ENCODE results near the gene TAP2. TPM values are rescaled to one million over a fixed set of nuclear protein-coding genes. Genes with fewer than 3 reads are reported as not detected.

Gene TAP2
- total and polyA plus RNA-seq, 2 experiments from 2014 or later, result 4.9 to 102 TPM

DNA sequence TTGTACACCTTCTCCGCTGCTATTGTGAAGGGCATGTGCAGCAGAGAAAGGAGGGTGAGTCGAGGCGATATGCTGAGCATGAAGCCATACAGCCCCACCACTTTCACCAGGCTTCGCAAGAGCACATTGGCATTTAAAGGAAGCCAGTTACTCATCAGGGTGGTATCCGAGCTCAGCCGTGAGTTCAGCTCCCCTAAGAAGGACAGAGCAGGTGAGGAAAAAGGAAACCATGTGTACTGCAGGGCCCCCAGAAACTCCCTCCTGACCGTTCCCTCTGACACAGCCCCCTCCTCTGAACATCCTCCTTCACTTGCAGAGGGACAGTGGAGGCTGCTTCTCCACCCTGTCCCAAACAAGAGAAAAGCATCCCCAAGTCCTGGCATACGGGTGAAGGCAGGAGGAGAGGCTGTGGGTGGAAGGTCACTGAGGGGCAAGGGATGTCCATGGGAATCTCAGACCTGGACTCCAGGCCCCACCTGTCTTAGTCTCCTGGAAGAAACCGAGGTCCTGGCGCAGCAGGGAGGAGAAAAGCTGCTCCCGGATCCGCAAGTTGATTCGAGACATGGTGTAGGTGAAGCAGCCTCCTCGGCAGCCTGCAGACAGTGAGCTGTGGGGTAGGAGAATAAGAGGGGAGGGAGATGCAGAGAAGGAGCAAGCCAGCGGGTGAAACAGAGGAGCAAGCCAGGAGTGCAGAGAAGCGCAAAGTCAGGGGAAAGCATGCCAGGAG lies 3.2 kb downstream of the TAP2 start:
- H4K20me1 ChIP-seq (replicated peaks; ENCODE audit: insufficient read depth), result 0 out of 2 replicates have a peak, but pooled peaks cover 6% of the 10 kb centered on the region

More for the DNA sequence above, 3.2 kb downstream of the TAP2 start:
- Histone ChIP-seq H3K4me2 (no peak overlapping the region), H3F3A (replicated peaks; ENCODE audit: low read depth) (no peaks in the 10 kb centered on the region), H3K27ac (ENCODE audit: low read depth) (no peak overlapping the region), H3K36me3 (ENCODE audit: insufficient read depth) (no peaks in the 10 kb centered on the region), H3K79me2 (replicated peaks; ENCODE audit: insufficient read depth) (no peaks in the 10 kb centered on the region), H3K4me1 (ENCODE audit: insufficient read depth) (peaks cover 10% of the 10 kb centered on the region; the same call in 1 of the 2 replicates), H2AFZ (no peak overlapping the region), H3K27me3 (ENCODE audit: insufficient read depth) (no peaks in the 10 kb centered on the region), H3K9me2 (ENCODE audit: insufficient read depth) (no peaks in the 10 kb centered on the region), H3K4me3 (no peak overlapping the region)
- Mint-ChIP-seq H3K4me3 (no peak overlapping the region), H3K4me1 (peaks cover 12% of the 10 kb centered on the region), H3K36me3 (ENCODE audit: low read depth) (peaks cover 9% of the 10 kb centered on the region), H3K9me3 (no peaks in the 10 kb centered on the region), H3K27ac (no peak overlapping the region), H3K27me3 (ENCODE audit: insufficient read depth, low read depth, poor library complexity) (peaks cover 7% of the 10 kb centered on the region)
- TF ChIP-seq, protein P1, sequence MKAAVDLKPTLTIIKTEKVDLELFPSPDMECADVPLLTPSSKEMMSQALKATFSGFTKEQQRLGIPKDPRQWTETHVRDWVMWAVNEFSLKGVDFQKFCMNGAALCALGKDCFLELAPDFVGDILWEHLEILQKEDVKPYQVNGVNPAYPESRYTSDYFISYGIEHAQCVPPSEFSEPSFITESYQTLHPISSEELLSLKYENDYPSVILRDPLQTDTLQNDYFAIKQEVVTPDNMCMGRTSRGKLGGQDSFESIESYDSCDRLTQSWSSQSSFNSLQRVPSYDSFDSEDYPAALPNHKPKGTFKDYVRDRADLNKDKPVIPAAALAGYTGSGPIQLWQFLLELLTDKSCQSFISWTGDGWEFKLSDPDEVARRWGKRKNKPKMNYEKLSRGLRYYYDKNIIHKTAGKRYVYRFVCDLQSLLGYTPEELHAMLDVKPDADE (IDR thresholded peaks at IDR 0.05), result no peak
- TF ChIP-seq ZNF331 (CRISPR knock-in tag; IDR thresholded peaks at IDR 0.05; ENCODE audit: low read depth) (no peak), ZNF114 (CRISPR knock-in tag; IDR thresholded peaks at IDR 0.05) (no peak), JUNB (IDR thresholded peaks at IDR 0.05; ENCODE audit: unreplicated experiment) (no peak), CREB1 (CRISPR knock-in tag; IDR thresholded peaks at IDR 0.05; ENCODE audit: low read depth) (no peak), EZH2 (IDR thresholded peaks at IDR 0.05; ENCODE audit: low read depth, unreplicated experiment) (no peak), ZNF462 (CRISPR knock-in tag; IDR thresholded peaks at IDR 0.05) (no peak), POLR2AphosphoS5 (IDR thresholded peaks at IDR 0.05; ENCODE audit: low read depth) (no peak), EZH2phosphoT487 (IDR thresholded peaks at IDR 0.05; ENCODE audit: unreplicated experiment) (no peak), STAT1 (IDR thresholded peaks at IDR 0.05; ENCODE audit: unreplicated experiment) (no peak), NANOG (IDR thresholded peaks at IDR 0.05; ENCODE audit: borderline replicate concordance) (no peak)
- TF ChIP-seq, protein P2, sequence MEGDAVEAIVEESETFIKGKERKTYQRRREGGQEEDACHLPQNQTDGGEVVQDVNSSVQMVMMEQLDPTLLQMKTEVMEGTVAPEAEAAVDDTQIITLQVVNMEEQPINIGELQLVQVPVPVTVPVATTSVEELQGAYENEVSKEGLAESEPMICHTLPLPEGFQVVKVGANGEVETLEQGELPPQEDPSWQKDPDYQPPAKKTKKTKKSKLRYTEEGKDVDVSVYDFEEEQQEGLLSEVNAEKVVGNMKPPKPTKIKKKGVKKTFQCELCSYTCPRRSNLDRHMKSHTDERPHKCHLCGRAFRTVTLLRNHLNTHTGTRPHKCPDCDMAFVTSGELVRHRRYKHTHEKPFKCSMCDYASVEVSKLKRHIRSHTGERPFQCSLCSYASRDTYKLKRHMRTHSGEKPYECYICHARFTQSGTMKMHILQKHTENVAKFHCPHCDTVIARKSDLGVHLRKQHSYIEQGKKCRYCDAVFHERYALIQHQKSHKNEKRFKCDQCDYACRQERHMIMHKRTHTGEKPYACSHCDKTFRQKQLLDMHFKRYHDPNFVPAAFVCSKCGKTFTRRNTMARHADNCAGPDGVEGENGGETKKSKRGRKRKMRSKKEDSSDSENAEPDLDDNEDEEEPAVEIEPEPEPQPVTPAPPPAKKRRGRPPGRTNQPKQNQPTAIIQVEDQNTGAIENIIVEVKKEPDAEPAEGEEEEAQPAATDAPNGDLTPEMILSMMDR (conservative IDR thresholded peaks at IDR 0.05; ENCODE audit: low read depth in 2 of 2), result no peak
- TF ChIP-seq, protein P3, sequence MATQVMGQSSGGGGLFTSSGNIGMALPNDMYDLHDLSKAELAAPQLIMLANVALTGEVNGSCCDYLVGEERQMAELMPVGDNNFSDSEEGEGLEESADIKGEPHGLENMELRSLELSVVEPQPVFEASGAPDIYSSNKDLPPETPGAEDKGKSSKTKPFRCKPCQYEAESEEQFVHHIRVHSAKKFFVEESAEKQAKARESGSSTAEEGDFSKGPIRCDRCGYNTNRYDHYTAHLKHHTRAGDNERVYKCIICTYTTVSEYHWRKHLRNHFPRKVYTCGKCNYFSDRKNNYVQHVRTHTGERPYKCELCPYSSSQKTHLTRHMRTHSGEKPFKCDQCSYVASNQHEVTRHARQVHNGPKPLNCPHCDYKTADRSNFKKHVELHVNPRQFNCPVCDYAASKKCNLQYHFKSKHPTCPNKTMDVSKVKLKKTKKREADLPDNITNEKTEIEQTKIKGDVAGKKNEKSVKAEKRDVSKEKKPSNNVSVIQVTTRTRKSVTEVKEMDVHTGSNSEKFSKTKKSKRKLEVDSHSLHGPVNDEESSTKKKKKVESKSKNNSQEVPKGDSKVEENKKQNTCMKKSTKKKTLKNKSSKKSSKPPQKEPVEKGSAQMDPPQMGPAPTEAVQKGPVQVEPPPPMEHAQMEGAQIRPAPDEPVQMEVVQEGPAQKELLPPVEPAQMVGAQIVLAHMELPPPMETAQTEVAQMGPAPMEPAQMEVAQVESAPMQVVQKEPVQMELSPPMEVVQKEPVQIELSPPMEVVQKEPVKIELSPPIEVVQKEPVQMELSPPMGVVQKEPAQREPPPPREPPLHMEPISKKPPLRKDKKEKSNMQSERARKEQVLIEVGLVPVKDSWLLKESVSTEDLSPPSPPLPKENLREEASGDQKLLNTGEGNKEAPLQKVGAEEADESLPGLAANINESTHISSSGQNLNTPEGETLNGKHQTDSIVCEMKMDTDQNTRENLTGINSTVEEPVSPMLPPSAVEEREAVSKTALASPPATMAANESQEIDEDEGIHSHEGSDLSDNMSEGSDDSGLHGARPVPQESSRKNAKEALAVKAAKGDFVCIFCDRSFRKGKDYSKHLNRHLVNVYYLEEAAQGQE (IDR thresholded peaks at IDR 0.05; ENCODE audit: unreplicated experiment), result no peak
- DNase-seq (ENCODE audit: low spot score), result no peak
- no peak for ATAC-seq

Measured in GM23338 (cell line).